Body of pancreas (tissue), 4 donors: ENCODE data around the gene GATB. TPM values are rescaled to one million over a fixed set of nuclear protein-coding genes. Genes with fewer than 3 reads are reported as not detected.

ENCODE experiments used
- ATAC-seq: fragments of 150-250 bp; one replicate; pipeline ENCODE4 v1.9.1; 2016
- DNase-seq, 4 donors: peaks; one replicate each; pipeline ENCODE4 v3.0.0-alpha.2; 2019
- H3K27ac ChIP-seq, 4 donors: fragments of 200-600 bp; sonication (generic); 1 replicate in 3 of 4; 2 replicates in 1 of 4; pipeline versions ENCODE4 v1.5.1 to v1.6.1; 2016 to 2019; ENCODE audit warnings: mild to moderate bottlenecking in 1 of 4, mixed read lengths in 1 of 4, moderate library complexity in 1 of 4
- H3K27me3 ChIP-seq, 2 donors: fragments of 200-600 bp; sonication (generic); one replicate each; pipeline ENCODE4 v1.6.0; 2016; ENCODE audit warnings: mild to moderate bottlenecking in 1 of 2
- H3K36me3 ChIP-seq, 2 donors: fragments of 200-600 bp; sonication (generic); replicated peaks in 1 of 2; 2 replicates each; pipeline ENCODE4 v1.5.1; 2016; ENCODE audit warnings: low read depth in 2 of 2; ENCODE audit not compliant: insufficient read depth in 1 of 2
- H3K4me1 ChIP-seq: fragments of 200-600 bp; sonication (generic); one replicate; pipeline ENCODE4 v1.6.0; 2016
- H3K4me3 ChIP-seq, 2 donors: fragments of 200-600 bp; sonication (generic); 1 replicate in 1 of 2; 2 replicates in 1 of 2; pipeline ENCODE4 v1.5.1; 2016 to 2019
- H3K9me3 ChIP-seq, 3 donors: fragments of 200-600 bp; sonication (generic); 1 replicate in 2 of 3; 2 replicates in 1 of 3; pipeline ENCODE4 v1.5.1; 2016
- CTCF ChIP-seq, 7 experiments: fragments of 450-650 bp in 4 of 7; fragments of 200-600 bp in 3 of 7; sonication (generic) in 3 of 7; IDR thresholded peaks; one replicate each; pipeline ENCODE4 v1.5.1; 2016 to 2019; ENCODE audit warnings: antibody characterized with exemption in 7 of 7
- POLR2A ChIP-seq, 3 donors: fragments of 450-650 bp; IDR thresholded peaks; one replicate each; pipeline ENCODE4 v1.6.1; 2016; ENCODE audit warnings: antibody characterized with exemption in 3 of 3, mild to moderate bottlenecking in 2 of 3
- WGBS, 2 donors: methylation state at CpG; one replicate each; pipeline ENCODE4 v1.1.5; 2017; 5-methylcytosine and 5-hydroxymethylcytosine counted together
- intact Hi-C: fragments of 100-400 bp; cut with DNase I; formaldehyde crosslinking; loops from one replicate; pipeline ENCODE4 v1.15.1; 2023
- total RNA-seq, 2 donors: library from RNA; depleted of rRNA; stranded (reverse); fragments of >200 nt; gene quantifications; one replicate each; pipeline ENCODE4 v1.1.0, GENCODE V29; 2016

GATB gene
- total RNA-seq: 1 to 10 TPM; 5.6 to 7.3 TPM

GRCh38 chr4:151760712-151761661 is at the start of gene GATB:
GATB (minus strand) TSS chr4:151761007; CDS start chr4:151760982, 25 bp downstream.
- intact Hi-C loops: no loop called here
- ATAC-seq: peak; percentile 100
- H3K27ac ChIP-seq: peak within 1 kb of the TSS in 3 of 4 donors; percentile 18 to 44 (median 40)
- H3K36me3 ChIP-seq: no peaks in the 10 kb centered on the region
- H3K9me3 ChIP-seq: no peaks in the 10 kb centered on the region
- H3K4me1 ChIP-seq: peaks cover 6% of the 10 kb centered on the region
- peak; percentile 91 to 97 (median 94) for DNase-seq
- WGBS, 2 donors: 3 to 4% methylated on average over 34 to 35 of the region's 35 CpGs
- H3K27me3 ChIP-seq: no peaks in the 10 kb centered on the region
- peak; percentile 41 to 87 (median 76) for TF ChIP-seq POLR2A (IDR thresholded peaks at IDR 0.05)
- TF ChIP-seq CTCF (IDR thresholded peaks at IDR 0.05): peak in 6 of 7 experiments; percentile 25 to 57 (median 43)
- peak within 1 kb of the TSS; percentile 40 to 92 for H3K4me3 ChIP-seq

DNA sequence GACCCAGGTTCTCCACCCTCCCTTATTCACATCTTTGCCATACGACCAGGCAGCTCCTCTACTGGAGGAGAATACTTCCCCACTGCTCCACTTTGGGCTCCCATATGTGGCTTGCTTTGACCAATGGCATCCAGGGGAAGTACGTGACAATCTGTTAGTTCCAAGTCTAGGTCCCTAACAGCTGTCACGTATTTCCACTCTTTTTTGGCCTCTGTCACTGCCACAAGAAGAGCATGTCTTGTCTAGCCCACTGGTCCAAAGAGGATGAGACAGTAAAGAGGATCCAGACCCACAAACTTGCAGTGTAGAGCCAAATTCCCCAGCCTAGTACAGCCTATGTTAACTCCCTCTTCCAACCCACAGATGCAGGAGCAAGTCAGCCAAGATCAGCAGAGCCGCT is 49.7 kb upstream of the GATB start:
- Histone ChIP-seq H3K9me3 (no peaks in the 10 kb centered on the region), H3K27ac (no peak overlapping the region), H3K4me1 (no peaks in the 10 kb centered on the region), H3K36me3 (no peaks in the 10 kb centered on the region), H3K4me3 (no peak overlapping the region), H3K27me3 (no peaks in the 10 kb centered on the region)
- ATAC-seq (no peak), DNase-seq (no peak)
- 73 to 79% methylated on average over 4 of the region's 4 CpGs for WGBS, 2 donors
- intact Hi-C loops: no loop called here
- TF ChIP-seq CTCF (IDR thresholded peaks at IDR 0.05) (no peak), POLR2A (IDR thresholded peaks at IDR 0.05) (no peak)

DNA sequence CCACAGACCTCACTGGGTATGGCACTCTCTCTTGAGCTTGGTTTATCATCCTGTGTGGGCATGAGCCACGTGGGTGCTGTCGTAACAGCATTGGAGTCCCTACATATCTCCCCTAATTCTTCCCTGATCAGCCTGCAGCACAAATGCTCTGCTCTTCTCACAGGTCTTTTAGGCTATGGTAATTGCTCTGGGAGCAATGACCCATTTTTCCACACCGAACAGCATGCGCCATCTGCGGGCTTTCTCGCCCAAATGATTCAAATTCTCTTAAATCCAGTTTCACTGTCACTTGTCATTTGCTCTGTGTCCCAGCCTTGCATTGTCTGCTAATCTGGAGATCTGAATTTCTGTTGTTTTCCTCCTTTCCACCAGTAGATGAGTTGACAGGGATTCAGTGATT is 48.9 kb upstream of the GATB start:
- DNase-seq (no peak), ATAC-seq (no peak)
- H3K36me3 ChIP-seq: no peaks in the 10 kb centered on the region
- no peak overlapping the region for H3K4me3 ChIP-seq
- no peaks in the 10 kb centered on the region for H3K9me3 ChIP-seq
- no peaks in the 10 kb centered on the region for H3K27me3 ChIP-seq
- WGBS, 2 donors: 66 to 70% methylated on average over 6 of the region's 6 CpGs
- intact Hi-C loops: no loop called here
- no peak for TF ChIP-seq CTCF (IDR thresholded peaks at IDR 0.05)
- no peak for TF ChIP-seq POLR2A (IDR thresholded peaks at IDR 0.05)
- H3K27ac ChIP-seq: no peak overlapping the region
- no peaks in the 10 kb centered on the region for H3K4me1 ChIP-seq

DNA sequence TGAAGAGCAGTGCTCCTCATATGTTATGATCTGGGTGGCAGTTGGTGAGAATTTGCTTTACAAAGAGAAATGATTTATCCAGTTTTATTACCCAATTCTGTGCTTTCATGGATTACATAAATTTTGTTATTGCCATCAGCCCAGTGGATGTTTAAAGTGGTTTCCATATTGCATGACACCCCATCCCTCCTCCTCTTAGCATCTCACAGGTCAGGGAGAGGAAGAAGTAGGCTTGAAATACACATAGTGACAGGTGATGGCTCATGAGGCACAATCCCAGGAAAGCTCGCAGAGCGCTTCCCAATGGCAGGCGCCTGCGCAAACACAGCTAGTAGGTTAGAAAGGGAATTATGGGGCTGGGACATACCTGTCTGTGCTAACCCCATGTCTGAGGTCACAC is 47.7 kb upstream of the GATB start:
- DNase-seq (no peak), ATAC-seq (no peak)
- Histone ChIP-seq H3K4me3 (no peak overlapping the region), H3K36me3 (no peaks in the 10 kb centered on the region), H3K4me1 (no peaks in the 10 kb centered on the region), H3K27ac (no peak overlapping the region), H3K9me3 (no peaks in the 10 kb centered on the region), H3K27me3 (no peaks in the 10 kb centered on the region)
- intact Hi-C loops: no loop called here
- TF ChIP-seq POLR2A (IDR thresholded peaks at IDR 0.05) (no peak), CTCF (IDR thresholded peaks at IDR 0.05) (no peak)
- WGBS, 2 donors: 76 to 85% methylated on average over 4 of the region's 4 CpGs
